ENCODE results near the gene MAVS. TPM values are rescaled to one million over a fixed set of nuclear protein-coding genes. Genes with fewer than 3 reads are reported as not detected.

Gene MAVS
- polyA plus RNA-seq, 1 of the 3 experiments (the other 2 are of a cell fraction), result 9.1 TPM

DNA sequence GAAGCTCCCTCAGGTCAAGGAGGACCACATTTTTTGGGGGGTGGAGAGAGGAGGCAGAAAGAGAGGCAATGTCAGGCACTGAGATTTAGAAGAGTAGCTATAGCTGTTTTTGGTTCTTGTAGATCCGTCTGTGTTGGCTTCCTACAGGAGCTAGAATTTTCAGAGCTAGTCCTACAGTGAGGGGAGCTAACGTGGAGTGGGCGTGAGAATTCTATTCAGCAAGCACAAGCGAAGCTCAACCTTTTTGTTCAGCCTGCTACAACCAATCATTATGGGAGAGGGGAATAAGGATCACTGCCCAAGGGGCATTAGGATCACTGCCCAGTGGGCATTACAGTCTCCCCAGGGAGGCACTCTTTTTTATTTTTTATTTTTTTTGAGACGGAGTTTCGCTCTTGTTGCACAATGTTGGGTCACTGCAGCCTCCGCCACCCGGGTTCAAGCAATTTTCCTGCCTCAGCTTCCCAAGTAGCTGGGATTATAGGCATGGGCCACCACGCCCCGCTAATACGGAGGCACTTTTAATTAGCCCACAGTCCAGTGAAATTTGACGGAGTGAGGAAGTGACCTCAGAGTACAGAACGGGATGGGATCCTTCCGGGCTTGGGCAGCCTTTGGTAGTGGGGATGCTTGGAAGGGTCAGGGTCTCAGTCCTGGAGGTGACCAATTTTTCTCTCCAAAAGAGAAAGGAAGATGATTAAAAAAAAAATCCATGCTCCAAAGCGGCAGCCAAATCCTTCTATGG, 41.4 kb downstream of the MAVS start:
- peaks cover 0 to 24% of the 10 kb centered on the region in 2 experiments for H3K36me3 ChIP-seq (replicated peaks in 1 of 2; ENCODE audit: control insufficient read depth in 1 of 2, insufficient read depth in 2 of 2, low read length in 1 of 2)
- WGBS (ENCODE audit: low lambda C conversion rate), result 20% methylated on average over 15 of the region's 15 CpGs
- peak overlapping the region; percentile 96 for H3K27ac ChIP-seq (ENCODE audit: low read depth in 2 of 2, low read length in 1 of 2)
- CTCF ChIA-PET, result interaction anchor here (0.6 to 2.3 kb wide), 8 partner anchors 33 to 197 kb away, joined by 3 to 14 read pairs (median 4); partner anchors contain the start of gene SPEF1
- peaks cover 33% of the 10 kb centered on the region for H4K20me1 ChIP-seq (ENCODE audit: insufficient read depth)
- H3K4me3 ChIP-seq (ENCODE audit: low read depth in 2 of 2, low read length in 1 of 2), result peak overlapping the region; percentile 81 to 100
- no peak for TF ChIP-seq EZH2phosphoT487 (IDR thresholded peaks at IDR 0.05; ENCODE audit: borderline replicate concordance, low read depth)
- peak; percentile 51; the same call in 1 of the 2 replicates for TF ChIP-seq GABPA (IDR thresholded peaks at IDR 0.05; ENCODE audit: low read depth)
- DNase-seq, result no peak
- H3K9ac ChIP-seq, result peak overlapping the region; percentile 98
- H3K9me2 ChIP-seq, result no peaks in the 10 kb centered on the region
- no peaks in the 10 kb centered on the region for H3K27me3 ChIP-seq (ENCODE audit: insufficient read depth)
- peaks cover 2 to 11% of the 10 kb centered on the region in 2 experiments for H3K4me1 ChIP-seq (ENCODE audit: control insufficient read depth in 1 of 2, insufficient read depth in 2 of 2, low read depth in 1 of 2, low read length in 1 of 2)
- POLR2A ChIA-PET, result interaction anchor here (1.0 to 1.8 kb wide), 2 partner anchors 20 to 197 kb away, joined by 3 to 6 read pairs; no protein-coding TSS in a partner anchor
- peak overlapping the region; percentile 94 for H3K4me2 ChIP-seq
- peaks cover 10% of the 10 kb centered on the region for H3F3A ChIP-seq (replicated peaks; ENCODE audit: insufficient read depth)
- H3K9me3 ChIP-seq, result no peaks in the 10 kb centered on the region
- peak overlapping the region; percentile 64; the same call in 1 of the 2 replicates for H2AFZ ChIP-seq (ENCODE audit: low read depth)
- H3K79me2 ChIP-seq (ENCODE audit: insufficient read depth), result peaks cover 79% of the 10 kb centered on the region

DNA sequence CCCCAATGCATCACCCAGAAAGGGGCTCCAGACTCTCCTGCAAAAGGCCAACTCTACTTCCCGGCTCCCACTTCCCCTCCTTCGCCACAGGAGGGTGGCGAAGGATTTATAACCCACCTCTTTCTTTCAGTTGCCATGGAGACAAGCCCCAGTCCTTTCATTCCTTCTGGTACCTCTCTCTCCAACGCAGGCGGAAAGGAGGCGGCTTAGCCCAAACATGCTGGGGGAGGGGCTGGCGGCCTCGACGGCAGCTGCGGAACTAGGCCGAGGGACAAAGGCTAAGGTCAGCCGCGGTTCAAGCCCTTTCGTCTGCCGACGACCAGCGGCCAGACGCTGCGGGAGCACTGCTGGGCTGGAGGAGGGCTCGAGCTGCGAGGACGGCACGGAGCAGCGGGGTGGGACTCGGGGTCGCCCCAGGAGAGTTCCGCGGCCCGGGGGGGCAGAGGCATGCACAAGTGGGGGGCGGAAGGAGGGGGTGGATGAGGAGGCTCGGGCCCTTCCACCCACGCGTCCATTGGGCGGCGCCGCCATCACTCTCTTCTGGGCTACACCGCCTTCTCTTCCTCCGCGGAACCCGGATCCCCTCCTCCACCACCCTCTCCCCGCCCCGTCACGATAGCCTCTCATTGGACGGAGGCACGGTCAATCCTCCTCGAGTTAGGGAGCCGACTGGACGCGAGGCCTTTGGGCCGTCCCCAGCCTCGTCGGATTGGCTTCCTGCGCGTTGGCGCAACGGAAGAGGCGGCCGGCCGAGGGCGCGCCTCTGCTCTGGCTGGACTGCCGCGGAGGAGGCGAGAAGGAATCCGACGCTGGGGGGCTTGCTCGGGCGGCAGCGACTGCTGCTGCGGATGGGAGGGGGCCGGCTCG, 42.2 kb downstream of the MAVS start, which contains the start of gene PANK2:
TSS of gene PANK2 (plus strand) at position 766 of the 867 bp plus-strand sequence.
- H3K36me3 ChIP-seq (replicated peaks in 1 of 2; ENCODE audit: control insufficient read depth in 1 of 2, insufficient read depth in 2 of 2, low read length in 1 of 2), result peaks cover 0 to 24% of the 10 kb centered on the region in 2 experiments
- H3K9ac ChIP-seq, result peak within 1 kb of the TSS; percentile 98
- peak; percentile 99 for DNase-seq
- peak within 1 kb of the TSS; percentile 94 for H3K4me2 ChIP-seq
- peak within 1 kb of the TSS; percentile 96 for H3K27ac ChIP-seq (ENCODE audit: low read depth in 2 of 2, low read length in 1 of 2)
- H3K4me1 ChIP-seq (ENCODE audit: control insufficient read depth in 1 of 2, insufficient read depth in 2 of 2, low read depth in 1 of 2, low read length in 1 of 2), result peaks cover 10 to 15% of the 10 kb centered on the region in 2 experiments
- H3K79me2 ChIP-seq (ENCODE audit: insufficient read depth), result peaks cover 87% of the 10 kb centered on the region
- no peaks in the 10 kb centered on the region for H3K9me3 ChIP-seq
- H3K27me3 ChIP-seq (ENCODE audit: insufficient read depth), result no peaks in the 10 kb centered on the region
- H3K9me2 ChIP-seq, result no peaks in the 10 kb centered on the region
- H2AFZ ChIP-seq (ENCODE audit: low read depth), result peak within 1 kb of the TSS; percentile 64; the same call in 1 of the 2 replicates
- CTCF ChIA-PET, result interaction anchor here (1.2 to 2.3 kb wide), 2 partner anchors 137 to 196 kb away, joined by 5 to 14 read pairs; no protein-coding TSS in a partner anchor
- H3K4me3 ChIP-seq (ENCODE audit: low read depth in 2 of 2, low read length in 1 of 2), result peak within 1 kb of the TSS; percentile 81 to 100
- POLR2A ChIA-PET, result interaction anchor here (1.8 kb wide), 1 partner anchor 196 kb away, joined by 6 read pairs; no protein-coding TSS in a partner anchor
- WGBS (ENCODE audit: low lambda C conversion rate), result 3% methylated on average over 30 of the region's 72 CpGs
- H4K20me1 ChIP-seq (ENCODE audit: insufficient read depth), result peaks cover 41% of the 10 kb centered on the region
- peaks cover 16% of the 10 kb centered on the region for H3F3A ChIP-seq (replicated peaks; ENCODE audit: insufficient read depth)
- TF ChIP-seq NFIC (IDR thresholded peaks at IDR 0.05; ENCODE audit: borderline replicate concordance) (no peak), FOSL2 (IDR thresholded peaks at IDR 0.05; ENCODE audit: borderline replicate concordance, low read depth) (no peak), JUND (IDR thresholded peaks at IDR 0.05) (no peak), ELF1 (IDR thresholded peaks at IDR 0.05) (peak; percentile 45), FOXM1 (IDR thresholded peaks at IDR 0.05; ENCODE audit: low read depth) (no peak), POLR2AphosphoS5 (IDR thresholded peaks at IDR 0.05; ENCODE audit: low read depth, low read length) (peak; percentile 88), MEF2A (IDR thresholded peaks at IDR 0.05; ENCODE audit: borderline replicate concordance, low read depth) (no peak), USF2 (IDR thresholded peaks at IDR 0.05; ENCODE audit: borderline replicate concordance, low read depth, low read length) (no peak), RCOR1 (IDR thresholded peaks at IDR 0.05; ENCODE audit: low read length) (no peak; the same call in 1 of the 2 replicates), RFX5 (IDR thresholded peaks at IDR 0.05; ENCODE audit: low read length) (peak; percentile 62; the same call in 1 of the 2 replicates), NRF1 (IDR thresholded peaks at IDR 0.05; ENCODE audit: low read depth, low read length) (no peak), CHD2 (IDR thresholded peaks at IDR 0.05; ENCODE audit: low read length, partially characterized antibody) (peak; percentile 97), GABPA (IDR thresholded peaks at IDR 0.05; ENCODE audit: low read depth) (peak; percentile 87), MXI1 (IDR thresholded peaks at IDR 0.05; ENCODE audit: low read depth, low read length) (peak; percentile 67), EP300 (IDR thresholded peaks at IDR 0.05; ENCODE audit: borderline replicate concordance in 1 of 2, low read depth in 1 of 2, low read length in 1 of 2) (0 out of 4 replicates have a peak, but pooled peaks have one; percentile 11 to 13), FOXJ3 (CRISPR knock-in tag; IDR thresholded peaks at IDR 0.05) (peak; percentile 53; the same call in 1 of the 2 replicates)
- TF ChIP-seq, protein P1, sequence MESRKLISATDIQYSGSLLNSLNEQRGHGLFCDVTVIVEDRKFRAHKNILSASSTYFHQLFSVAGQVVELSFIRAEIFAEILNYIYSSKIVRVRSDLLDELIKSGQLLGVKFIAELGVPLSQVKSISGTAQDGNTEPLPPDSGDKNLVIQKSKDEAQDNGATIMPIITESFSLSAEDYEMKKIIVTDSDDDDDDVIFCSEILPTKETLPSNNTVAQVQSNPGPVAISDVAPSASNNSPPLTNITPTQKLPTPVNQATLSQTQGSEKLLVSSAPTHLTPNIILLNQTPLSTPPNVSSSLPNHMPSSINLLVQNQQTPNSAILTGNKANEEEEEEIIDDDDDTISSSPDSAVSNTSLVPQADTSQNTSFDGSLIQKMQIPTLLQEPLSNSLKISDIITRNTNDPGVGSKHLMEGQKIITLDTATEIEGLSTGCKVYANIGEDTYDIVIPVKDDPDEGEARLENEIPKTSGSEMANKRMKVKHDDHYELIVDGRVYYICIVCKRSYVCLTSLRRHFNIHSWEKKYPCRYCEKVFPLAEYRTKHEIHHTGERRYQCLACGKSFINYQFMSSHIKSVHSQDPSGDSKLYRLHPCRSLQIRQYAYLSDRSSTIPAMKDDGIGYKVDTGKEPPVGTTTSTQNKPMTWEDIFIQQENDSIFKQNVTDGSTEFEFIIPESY (IDR thresholded peaks at IDR 0.05; ENCODE audit: borderline replicate concordance, low read depth), result no peak

Measured in SK-N-SH (cell line).